PC-3 (cell line): ENCODE measurements around the gene FAXDC2. TPM values are rescaled to one million over a fixed set of nuclear protein-coding genes. Genes with fewer than 3 reads are reported as not detected.

ENCODE experiments used
- ATAC-seq: fragments of 200-7000 bp; cut with Tn5 transposase; 2 replicates; pipeline ENCODE4 v1.9.1; 2020; ENCODE audit warnings: mild to moderate bottlenecking, moderate library complexity
- BruUV-seq: library from RNA; stranded (reverse); fragments of 400-500 nt; replicated peaks from 2 replicates; lab custom pipeline; 2021; lab: Mats Ljungman, UMichigan
- CTCF ChIA-PET: fragments of 300-600 bp; sonication (Branson Sonifier 250); formaldehyde crosslinking; loops from one replicate; lab custom pipeline; 2022; ENCODE audit warnings: antibody characterized with exemption; lab: Charles Lee
- POLR2A ChIA-PET: fragments of 300-600 bp; sonication (Branson Sonifier 250); formaldehyde crosslinking; loops from one replicate; lab custom pipeline; 2022; ENCODE audit warnings: antibody characterized with exemption; ENCODE audit not compliant: unreplicated experiment; lab: Charles Lee
- DNase-seq: peaks from one replicate; pipeline ENCODE4 v3.0.0-alpha.2; 2015
- H2AFZ ChIP-seq: fragments of 300-600 bp; sonication (generic); 2 replicates; pipeline ENCODE4 v1.6.0; 2016; ENCODE audit warnings: antibody characterized with exemption, low read length
- H3F3A ChIP-seq: fragments of 300-600 bp; sonication (generic); one replicate; pipeline ENCODE4 v1.6.0; 2017; ENCODE audit warnings: antibody characterized with exemption, low read length, control low read depth, mild to moderate bottlenecking; ENCODE audit not compliant: unreplicated experiment
- H3K27ac ChIP-seq: fragments of 300-600 bp; sonication (generic); 2 replicates; pipeline ENCODE4 v1.5.1; 2016; ENCODE audit warnings: mild to moderate bottlenecking, low read length
- H3K27me3 ChIP-seq: fragments of 300-600 bp; sonication (generic); 2 replicates; pipeline ENCODE4 v1.6.1; 2016; ENCODE audit warnings: low read length, mixed read lengths
- H3K36me3 ChIP-seq: fragments of 300-600 bp; sonication (generic); 2 replicates; pipeline ENCODE4 v1.6.1; 2016; ENCODE audit warnings: low read depth, mixed run types, low read length, mixed read lengths
- H3K4me1 ChIP-seq: fragments of 300-600 bp; sonication (generic); 2 replicates; pipeline ENCODE4 v1.5.1; 2016; ENCODE audit warnings: low read length; ENCODE audit not compliant: insufficient read depth
- H3K4me2 ChIP-seq: fragments of 300-600 bp; sonication (generic); 2 replicates; pipeline ENCODE4 v1.6.0; 2016; ENCODE audit warnings: low read length
- H3K4me3 ChIP-seq: fragments of 300-600 bp; sonication (generic); 2 replicates; pipeline ENCODE4 v1.5.1; 2016; ENCODE audit warnings: mild to moderate bottlenecking, low read length, mixed read lengths
- H3K79me2 ChIP-seq: fragments of 300-600 bp; sonication (generic); 2 replicates; pipeline ENCODE4 v1.6.1; 2017; ENCODE audit warnings: low read length, mixed read lengths
- H3K9ac ChIP-seq: fragments of 300-600 bp; sonication (generic); 2 replicates; pipeline ENCODE4 v1.6.0; 2016; ENCODE audit warnings: mild to moderate bottlenecking, low read length
- H3K9me2 ChIP-seq: fragments of 300-600 bp; sonication (generic); replicated peaks from 2 replicates; pipeline ENCODE4 v1.6.1; 2016; ENCODE audit warnings: mixed run types, low read length, mixed read lengths
- H3K9me3 ChIP-seq: fragments of 300-600 bp; sonication (generic); 2 replicates; pipeline ENCODE4 v1.6.1; 2016; ENCODE audit warnings: low read length, mixed read lengths
- H4K20me1 ChIP-seq: fragments of 300-600 bp; sonication (generic); 2 replicates; pipeline ENCODE4 v1.6.1; 2016; ENCODE audit warnings: low read length, mixed read lengths
- EZH2 ChIP-seq: fragments of 300-600 bp; sonication (generic); IDR thresholded peaks from one replicate; pipeline ENCODE4 v1.6.1; 2017; ENCODE audit warnings: antibody characterized with exemption, mild to moderate bottlenecking, low read length; ENCODE audit not compliant: unreplicated experiment
- EZH2phosphoT487 ChIP-seq: fragments of 300-600 bp; sonication (generic); IDR thresholded peaks from 2 replicates; pipeline ENCODE4 v1.6.1; 2018; ENCODE audit warnings: mild to moderate bottlenecking, antibody characterized with exemption, low read length, borderline replicate concordance
- intact Hi-C: fragments of 100-400 bp; cut with micrococcal nuclease; formaldehyde crosslinking; loops from 2 replicates; pipeline ENCODE4 v1.9.0; 2023
- total RNA-seq: library from RNA; depleted of rRNA; stranded (reverse); fragments of >200 nt; gene quantifications from 2 replicates; pipeline ENCODE4 v1.2.3, GENCODE V29; 2014
- TF ChIP-seq, protein P1 (sequence below): fragments of 300-600 bp; sonication (generic); conservative IDR thresholded peaks from 2 replicates; pipeline ENCODE4 v1.5.1; 2017; ENCODE audit warnings: antibody characterized with exemption, low read depth, mild to moderate bottlenecking, low read length

Gene FAXDC2
- total RNA-seq, 1 experiment from 2014 or later: not detected

DNA sequence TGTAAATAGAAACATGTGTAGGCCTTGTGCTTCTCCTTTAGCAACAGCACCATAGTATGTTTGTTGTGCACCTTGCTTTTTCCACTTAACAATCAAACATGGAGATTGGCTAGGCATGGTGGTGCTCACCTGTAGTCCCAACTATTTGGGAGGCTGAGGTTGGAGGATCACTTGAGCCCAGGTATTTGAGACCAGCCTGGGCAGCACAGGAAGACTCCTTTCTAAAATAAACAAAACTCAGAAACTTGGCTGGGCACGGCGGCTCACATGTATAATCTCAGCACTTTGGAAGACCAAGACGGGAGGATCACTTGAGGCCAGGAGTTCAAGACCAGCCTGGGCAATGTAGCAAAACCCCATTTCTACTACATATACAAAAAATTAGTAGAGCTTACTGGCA, 948 bp upstream of the FAXDC2 start:
- DNase-seq (no peak), ATAC-seq (no peak)
- BruUV-seq: no TSS peak
- Histone ChIP-seq H3K27me3 (no peaks in the 10 kb centered on the region), H3K4me2 (no peak overlapping the region), H3K4me1 (no peaks in the 10 kb centered on the region), H3F3A (no peaks in the 10 kb centered on the region), H3K4me3 (no peak overlapping the region), H3K79me2 (no peaks in the 10 kb centered on the region), H3K9ac (no peak overlapping the region), H3K27ac (no peak overlapping the region), H3K9me3 (no peaks in the 10 kb centered on the region), H3K9me2 (no peaks in the 10 kb centered on the region), H3K36me3 (no peaks in the 10 kb centered on the region), H2AFZ (no peak overlapping the region), H4K20me1 (no peaks in the 10 kb centered on the region)
- ChIA-PET POLR2A (no interaction called here), CTCF (no interaction called here)
- no peak for TF ChIP-seq EZH2phosphoT487
- TF ChIP-seq EZH2: no peak
- TF ChIP-seq, protein P1, sequence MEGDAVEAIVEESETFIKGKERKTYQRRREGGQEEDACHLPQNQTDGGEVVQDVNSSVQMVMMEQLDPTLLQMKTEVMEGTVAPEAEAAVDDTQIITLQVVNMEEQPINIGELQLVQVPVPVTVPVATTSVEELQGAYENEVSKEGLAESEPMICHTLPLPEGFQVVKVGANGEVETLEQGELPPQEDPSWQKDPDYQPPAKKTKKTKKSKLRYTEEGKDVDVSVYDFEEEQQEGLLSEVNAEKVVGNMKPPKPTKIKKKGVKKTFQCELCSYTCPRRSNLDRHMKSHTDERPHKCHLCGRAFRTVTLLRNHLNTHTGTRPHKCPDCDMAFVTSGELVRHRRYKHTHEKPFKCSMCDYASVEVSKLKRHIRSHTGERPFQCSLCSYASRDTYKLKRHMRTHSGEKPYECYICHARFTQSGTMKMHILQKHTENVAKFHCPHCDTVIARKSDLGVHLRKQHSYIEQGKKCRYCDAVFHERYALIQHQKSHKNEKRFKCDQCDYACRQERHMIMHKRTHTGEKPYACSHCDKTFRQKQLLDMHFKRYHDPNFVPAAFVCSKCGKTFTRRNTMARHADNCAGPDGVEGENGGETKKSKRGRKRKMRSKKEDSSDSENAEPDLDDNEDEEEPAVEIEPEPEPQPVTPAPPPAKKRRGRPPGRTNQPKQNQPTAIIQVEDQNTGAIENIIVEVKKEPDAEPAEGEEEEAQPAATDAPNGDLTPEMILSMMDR: no peak
- intact Hi-C loops: no loop called here

DNA sequence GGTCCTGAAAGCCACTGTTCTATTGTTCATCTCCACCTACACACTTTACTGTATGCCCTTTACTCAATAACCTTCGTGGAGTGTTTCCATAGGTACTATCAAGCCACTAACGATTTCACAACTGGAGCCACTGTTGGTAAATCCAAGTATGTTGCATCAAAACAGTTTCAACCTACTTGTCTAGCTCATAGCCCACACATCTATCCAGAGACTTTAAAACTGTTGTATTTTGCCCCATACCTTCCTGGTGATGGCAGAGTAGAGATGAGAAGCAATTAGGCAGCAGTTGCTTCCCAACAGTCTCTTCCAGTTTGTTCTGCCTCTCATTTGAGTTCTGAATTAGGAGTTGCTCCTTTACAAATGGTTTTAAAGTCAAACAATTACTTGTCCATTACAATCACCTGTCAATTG, 607 bp downstream of the FAXDC2 start:
- no peaks in the 10 kb centered on the region for H3F3A ChIP-seq
- no peak overlapping the region for H2AFZ ChIP-seq
- no TSS peak for BruUV-seq
- no peak overlapping the region for H3K4me2 ChIP-seq
- no peaks in the 10 kb centered on the region for H4K20me1 ChIP-seq
- ChIA-PET POLR2A (no interaction called here), CTCF (no interaction called here)
- intact Hi-C loops: no loop called here
- TF ChIP-seq EZH2: no peak
- no peaks in the 10 kb centered on the region for H3K79me2 ChIP-seq
- H3K4me3 ChIP-seq: no peak overlapping the region
- DNase-seq (no peak), ATAC-seq (no peak)
- H3K36me3 ChIP-seq: no peaks in the 10 kb centered on the region
- no peaks in the 10 kb centered on the region for H3K4me1 ChIP-seq
- H3K9me2 ChIP-seq: no peaks in the 10 kb centered on the region
- no peaks in the 10 kb centered on the region for H3K27me3 ChIP-seq
- no peaks in the 10 kb centered on the region for H3K9me3 ChIP-seq
- no peak overlapping the region for H3K27ac ChIP-seq
- H3K9ac ChIP-seq: no peak overlapping the region

DNA sequence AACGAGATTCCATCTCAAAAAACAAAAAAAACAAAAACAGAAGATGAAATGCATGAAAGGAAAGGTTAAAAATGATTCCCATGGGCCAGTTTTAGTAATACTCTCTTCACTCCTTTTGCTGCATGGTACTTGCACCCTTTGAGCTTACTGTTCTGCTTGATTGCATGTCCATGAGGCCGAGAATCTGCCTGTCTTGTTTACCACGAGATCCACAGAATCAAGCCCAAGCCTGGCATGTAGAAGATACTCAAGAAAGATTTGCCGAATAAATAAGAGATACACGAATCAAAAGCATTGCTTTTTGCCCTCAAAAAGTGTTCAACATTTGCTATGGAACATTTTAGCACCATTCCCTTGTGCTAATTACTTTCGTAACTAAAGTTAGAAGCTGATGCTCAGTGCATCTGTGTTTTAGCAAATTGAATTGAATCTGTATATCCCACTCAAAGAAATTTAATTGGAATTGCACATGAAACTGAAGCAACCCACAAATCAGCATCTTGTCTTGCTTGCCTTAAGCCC, 1.1 kb downstream of the FAXDC2 start:
- no peak overlapping the region for H3K27ac ChIP-seq
- ATAC-seq (no peak), DNase-seq (no peak)
- H3K36me3 ChIP-seq: no peaks in the 10 kb centered on the region
- no peaks in the 10 kb centered on the region for H3K9me3 ChIP-seq
- no peaks in the 10 kb centered on the region for H3K4me1 ChIP-seq
- H3K27me3 ChIP-seq: no peaks in the 10 kb centered on the region
- H4K20me1 ChIP-seq: no peaks in the 10 kb centered on the region
- H3K9ac ChIP-seq: no peak overlapping the region
- intact Hi-C loops: no loop called here
- H3F3A ChIP-seq: no peaks in the 10 kb centered on the region
- ChIA-PET CTCF (no interaction called here), POLR2A (no interaction called here)
- no peak overlapping the region for H3K4me3 ChIP-seq
- H3K79me2 ChIP-seq: no peaks in the 10 kb centered on the region
- H3K4me2 ChIP-seq: no peak overlapping the region
- TF ChIP-seq, protein P1: no peak
- TF ChIP-seq EZH2 (no peak), EZH2phosphoT487 (no peak)
- BruUV-seq: no TSS peak
- H3K9me2 ChIP-seq: no peaks in the 10 kb centered on the region
- H2AFZ ChIP-seq: no peak overlapping the region
